Tibial nerve (tissue), 4 donors: ENCODE measurements around the gene ARMC9. TPM values are rescaled to one million over a fixed set of nuclear protein-coding genes. Genes with fewer than 3 reads are reported as not detected.

Source experiments
- DNase-seq, 2 donors: peaks; one replicate each; pipeline ENCODE4 v3.0.0-alpha.2; 2019; ENCODE audit warnings: low spot score in 2 of 2
- H3K27ac ChIP-seq, 4 donors: fragments of 200-600 bp; sonication (generic) in 3 of 4; one replicate each; pipeline ENCODE4 v1.5.1; 2017 to 2019; ENCODE audit warnings: mild to moderate bottlenecking in 1 of 4
- H3K27me3 ChIP-seq, 2 donors: fragments of 200-600 bp; sonication (generic) in 1 of 2; one replicate each; pipeline versions ENCODE4 v1.5.1 to v1.6.0; 2017 to 2019
- H3K36me3 ChIP-seq, 3 donors: fragments of 200-600 bp; sonication (generic); one replicate each; pipeline ENCODE4 v1.5.1; 2018 to 2019
- H3K4me1 ChIP-seq, 4 donors: fragments of 200-600 bp; sonication (generic) in 3 of 4; one replicate each; pipeline ENCODE4 v1.5.1; 2017 to 2019
- H3K4me3 ChIP-seq, 4 donors: fragments of 200-600 bp; sonication (generic) in 3 of 4; one replicate each; pipeline ENCODE4 v1.5.1; 2017 to 2019; ENCODE audit warnings: mild to moderate bottlenecking in 1 of 4, moderate library complexity in 1 of 4
- H3K9me3 ChIP-seq, 4 donors: fragments of 200-600 bp; sonication (generic) in 3 of 4; one replicate each; pipeline ENCODE4 v1.5.1; 2017 to 2019
- EP300 ChIP-seq, 2 donors: sonication (generic); formaldehyde crosslinking; IDR thresholded peaks; one replicate each; pipeline ENCODE4 v1.6.1; 2017; ENCODE audit warnings: antibody characterized with exemption in 2 of 2, mild to moderate bottlenecking in 1 of 2
- POLR2A ChIP-seq, 2 donors: fragments of 450-650 bp; IDR thresholded peaks; one replicate each; pipeline ENCODE4 v1.6.1; 2017; ENCODE audit warnings: antibody characterized with exemption in 2 of 2, mild to moderate bottlenecking in 2 of 2, moderate library complexity in 2 of 2
- WGBS, 2 donors: methylation state at CpG; one replicate each; pipeline ENCODE4 v1.1.5; 2018; 5-methylcytosine and 5-hydroxymethylcytosine counted together
- total RNA-seq, 4 donors: library from RNA; depleted of rRNA; stranded (reverse); fragments of >200 nt; gene quantifications; one replicate each; pipeline ENCODE4 v1.1.0, GENCODE V29; 2016
- TF ChIP-seq, protein P1 (sequence below), 5 experiments: fragments of 200-600 bp in 3 of 5; fragments of 450-650 bp in 2 of 5; sonication (generic) in 3 of 5; IDR thresholded peaks; one replicate each; pipeline ENCODE4 v1.5.1; 2016 to 2019; ENCODE audit warnings: antibody characterized with exemption in 5 of 5, mild to moderate bottlenecking in 3 of 5, moderate library complexity in 2 of 5

Gene ARMC9
- total RNA-seq, 4 donors from 2014 or later = 8.7 to 30.0 (median 18.6) TPM

DNA sequence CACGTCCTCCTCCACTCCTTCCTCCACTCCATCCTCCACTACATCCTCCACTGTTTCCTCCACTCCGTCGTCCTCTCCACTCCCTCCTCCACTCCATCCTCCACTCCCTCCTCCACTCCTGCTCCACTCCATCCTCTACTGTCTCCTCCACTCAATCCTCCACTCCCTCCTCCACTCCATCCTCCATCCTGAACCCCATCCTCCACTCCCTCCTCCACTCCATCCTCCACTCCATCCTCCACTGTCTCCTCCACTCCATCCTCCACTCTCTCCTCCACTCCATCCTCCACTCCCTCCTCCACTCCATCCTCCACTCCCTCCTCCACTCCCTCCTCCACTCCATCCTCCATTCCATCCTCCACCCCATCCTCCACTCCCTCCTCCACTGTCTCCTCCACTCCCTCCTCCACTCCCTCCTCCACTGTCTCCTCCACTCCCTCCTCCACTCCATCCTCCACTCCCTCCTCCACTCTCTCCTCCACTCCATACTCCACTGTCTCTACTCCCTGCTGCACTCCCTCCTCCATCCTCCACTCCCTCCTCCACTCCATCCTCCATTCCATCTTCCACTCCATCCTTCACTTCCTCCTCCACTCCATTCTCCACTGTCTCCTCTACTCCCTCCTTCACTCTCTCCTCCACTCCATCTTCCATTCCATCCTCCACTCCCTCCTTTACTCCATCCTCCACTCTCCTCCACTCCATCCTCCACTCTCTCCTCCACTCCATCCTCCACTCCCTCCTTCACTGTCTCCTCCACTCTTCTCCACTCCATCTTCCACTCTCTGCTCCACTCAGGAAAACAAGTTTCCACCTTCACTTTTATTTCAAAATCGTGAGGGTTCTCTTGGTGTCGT lies 182.8 kb downstream of the ARMC9 start:
- Histone ChIP-seq H3K4me3 (no peak overlapping the region), H3K27me3 (no peaks in the 10 kb centered on the region), H3K4me1 (no peaks in the 10 kb centered on the region), H3K9me3 (peaks cover 0 to 15% (median 0%) of the 10 kb centered on the region in 4 donors), H3K27ac (no peak overlapping the region), H3K36me3 (peaks cover 0 to 8% (median 0%) of the 10 kb centered on the region in 3 donors)
- TF ChIP-seq POLR2A (IDR thresholded peaks at IDR 0.05) = no peak
- TF ChIP-seq, protein P1, sequence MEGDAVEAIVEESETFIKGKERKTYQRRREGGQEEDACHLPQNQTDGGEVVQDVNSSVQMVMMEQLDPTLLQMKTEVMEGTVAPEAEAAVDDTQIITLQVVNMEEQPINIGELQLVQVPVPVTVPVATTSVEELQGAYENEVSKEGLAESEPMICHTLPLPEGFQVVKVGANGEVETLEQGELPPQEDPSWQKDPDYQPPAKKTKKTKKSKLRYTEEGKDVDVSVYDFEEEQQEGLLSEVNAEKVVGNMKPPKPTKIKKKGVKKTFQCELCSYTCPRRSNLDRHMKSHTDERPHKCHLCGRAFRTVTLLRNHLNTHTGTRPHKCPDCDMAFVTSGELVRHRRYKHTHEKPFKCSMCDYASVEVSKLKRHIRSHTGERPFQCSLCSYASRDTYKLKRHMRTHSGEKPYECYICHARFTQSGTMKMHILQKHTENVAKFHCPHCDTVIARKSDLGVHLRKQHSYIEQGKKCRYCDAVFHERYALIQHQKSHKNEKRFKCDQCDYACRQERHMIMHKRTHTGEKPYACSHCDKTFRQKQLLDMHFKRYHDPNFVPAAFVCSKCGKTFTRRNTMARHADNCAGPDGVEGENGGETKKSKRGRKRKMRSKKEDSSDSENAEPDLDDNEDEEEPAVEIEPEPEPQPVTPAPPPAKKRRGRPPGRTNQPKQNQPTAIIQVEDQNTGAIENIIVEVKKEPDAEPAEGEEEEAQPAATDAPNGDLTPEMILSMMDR (IDR thresholded peaks at IDR 0.05) = no peak
- no peak for TF ChIP-seq EP300 (IDR thresholded peaks at IDR 0.05)
- 89 to 92% methylated on average over 5 of the region's 5 CpGs for WGBS, 2 donors
- DNase-seq = no peak

GRCh38 chr2:231382116-231382515 lies 183.7 kb downstream of the ARMC9 start:
- DNase-seq = no peak
- TF ChIP-seq, protein P1 (IDR thresholded peaks at IDR 0.05) = no peak
- TF ChIP-seq POLR2A (IDR thresholded peaks at IDR 0.05) (no peak), EP300 (IDR thresholded peaks at IDR 0.05) (no peak)
- 79 to 84% methylated on average over 8 of the region's 8 CpGs for WGBS, 2 donors
- Histone ChIP-seq H3K4me3 (no peak overlapping the region), H3K36me3 (peaks cover 0 to 8% (median 0%) of the 10 kb centered on the region in 3 donors), H3K27ac (no peak overlapping the region), H3K4me1 (no peaks in the 10 kb centered on the region), H3K9me3 (peaks cover 0 to 15% (median 0%) of the 10 kb centered on the region in 4 donors), H3K27me3 (no peaks in the 10 kb centered on the region)

GRCh38 chr2:231383416-231384108 lies 185.1 kb downstream of the ARMC9 start:
- H3K9me3 ChIP-seq = peaks cover 0 to 15% (median 0%) of the 10 kb centered on the region in 4 donors
- no peaks in the 10 kb centered on the region for H3K27me3 ChIP-seq
- peaks cover 0 to 8% (median 0%) of the 10 kb centered on the region in 3 donors for H3K36me3 ChIP-seq
- 60 to 66% methylated on average over 15 of the region's 15 CpGs for WGBS, 2 donors
- DNase-seq = no peak
- no peak overlapping the region for H3K27ac ChIP-seq
- TF ChIP-seq, protein P1 (IDR thresholded peaks at IDR 0.05) = no peak
- no peak for TF ChIP-seq EP300 (IDR thresholded peaks at IDR 0.05)
- TF ChIP-seq POLR2A (IDR thresholded peaks at IDR 0.05) = no peak
- H3K4me1 ChIP-seq = peaks cover 0 to 10% (median 7%) of the 10 kb centered on the region in 4 donors
- no peak overlapping the region for H3K4me3 ChIP-seq

- TF ChIP-seq POLR2A (IDR thresholded peaks at IDR 0.05) (no peak), EP300 (IDR thresholded peaks at IDR 0.05) (no peak)
- TF ChIP-seq, protein P1 (IDR thresholded peaks at IDR 0.05) = no peak
- H3K4me1 ChIP-seq = peaks cover 0 to 15% (median 8%) of the 10 kb centered on the region in 4 donors
- H3K36me3 ChIP-seq = peaks cover 0 to 8% (median 0%) of the 10 kb centered on the region in 3 donors
- WGBS, 2 donors = 86 to 92% methylated on average over 2 of the region's 2 CpGs
- no peak overlapping the region for H3K4me3 ChIP-seq
- no peaks in the 10 kb centered on the region for H3K27me3 ChIP-seq
- DNase-seq = no peak
- no peak overlapping the region for H3K27ac ChIP-seq
- H3K9me3 ChIP-seq = peaks cover 0 to 15% (median 0%) of the 10 kb centered on the region in 4 donors
Observed at GRCh38 chr2:231384109-231384435, 185.6 kb downstream of the ARMC9 start.

DNA sequence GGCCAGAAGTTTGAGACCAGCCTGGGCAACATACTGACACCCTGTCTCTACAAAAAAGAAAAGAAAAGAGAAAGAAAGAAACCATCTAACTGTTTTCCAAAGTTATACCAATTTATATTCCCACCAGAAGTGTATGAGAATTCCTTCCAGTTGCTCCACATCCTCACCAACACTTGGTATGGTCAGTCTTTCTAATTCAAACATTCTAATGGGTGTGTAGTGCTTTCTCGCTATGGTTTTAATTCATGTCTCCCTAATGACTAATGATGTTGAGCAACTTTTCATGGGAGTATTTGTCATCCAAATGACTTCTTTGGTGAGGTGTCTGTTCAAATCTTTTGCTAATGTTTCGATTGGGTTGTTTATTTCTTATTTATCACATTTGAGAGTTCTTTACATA lies 186.5 kb downstream of the ARMC9 start:
- WGBS, 2 donors = 91 to 98% methylated on average over 2 of the region's 2 CpGs
- H3K9me3 ChIP-seq = peaks cover 0 to 15% (median 0%) of the 10 kb centered on the region in 4 donors
- H3K4me1 ChIP-seq = peaks cover 0 to 16% (median 8%) of the 10 kb centered on the region in 4 donors
- H3K27me3 ChIP-seq = no peaks in the 10 kb centered on the region
- no peak overlapping the region for H3K4me3 ChIP-seq
- TF ChIP-seq POLR2A (IDR thresholded peaks at IDR 0.05) = no peak
- TF ChIP-seq EP300 (IDR thresholded peaks at IDR 0.05) = no peak
- TF ChIP-seq, protein P1 (IDR thresholded peaks at IDR 0.05) = no peak
- no peak for DNase-seq
- H3K36me3 ChIP-seq = peaks cover 0 to 8% (median 0%) of the 10 kb centered on the region in 3 donors
- H3K27ac ChIP-seq = no peak overlapping the region
